Measurements from ENCODE around the gene SMIM32. TPM values are rescaled to one million over a fixed set of nuclear protein-coding genes. Genes with fewer than 3 reads are reported as not detected.

Gene SMIM32
- total and polyA plus RNA-seq, 2 of the 4 experiments (the other 2 are of a cell fraction) = not detected

DNA sequence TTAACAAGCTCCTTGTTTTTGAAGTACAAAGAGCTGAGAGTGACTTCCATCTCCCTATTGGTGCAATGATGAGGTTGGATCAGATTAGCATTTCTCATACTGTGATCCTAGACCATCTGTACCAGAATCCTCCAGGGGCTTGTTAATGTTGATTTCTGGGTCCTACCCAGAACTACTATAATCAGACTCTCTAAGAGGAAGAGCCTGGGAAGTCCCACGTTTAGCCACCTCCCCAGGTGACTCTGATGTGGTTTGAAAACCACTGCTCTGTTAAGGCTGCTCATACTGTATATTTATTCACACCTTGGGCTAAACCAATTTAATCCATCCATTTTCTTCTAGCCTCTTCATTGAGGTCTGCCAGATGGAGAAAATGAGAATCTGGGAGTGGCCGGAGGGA is 49.6 kb upstream of the SMIM32 start:
- dilution Hi-C loops (cut with HindIII; ENCODE audit: low sequenced_read_pairs, unreplicated experiment) (no loop called here), in situ Hi-C loops (cut with MboI; ENCODE audit: low sequenced_read_pairs) (loop anchor here (10.0 kb wide), 3 partner anchors 182 to 1252 kb away; partner anchors contain the start of gene SPOCK1), intact Hi-C loops (cut with micrococcal nuclease) (loop anchor here (10.0 kb wide), 1 partner anchor 1082 kb away; no protein-coding TSS in a partner anchor)
- H3K4ac ChIP-seq (ENCODE audit: low read depth, low read length) = no peak overlapping the region
- H3K36me3 ChIP-seq (ENCODE audit: control insufficient read depth, insufficient read depth, low read length) = no peaks in the 10 kb centered on the region
- peaks cover 3% of the 10 kb centered on the region for H3K27me3 ChIP-seq (ENCODE audit: control insufficient read depth, insufficient read depth, low read length)
- no peak overlapping the region for H2AFZ ChIP-seq (replicated peaks; ENCODE audit: low read length, poor library complexity)
- no peak for ATAC-seq (ENCODE audit: low read depth)
- ChIA-PET CTCF (interaction anchor here (0.6 kb wide), 1 partner anchor 515 kb away, joined by 3 read pairs; no protein-coding TSS in a partner anchor), POLR2A (ENCODE audit: unreplicated experiment) (no interaction called here)
- no peaks in the 10 kb centered on the region for H3K9me1 ChIP-seq (ENCODE audit: insufficient read depth, low read length)
- no peaks in the 10 kb centered on the region for H3K9me3 ChIP-seq (ENCODE audit: control insufficient read depth, insufficient read depth, low read length)
- no peak overlapping the region for H3K9ac ChIP-seq (ENCODE audit: low read depth, low read length)
- no peaks in the 10 kb centered on the region for H3K4me1 ChIP-seq (ENCODE audit: control insufficient read depth, insufficient read depth, low read length)
- H4K91ac ChIP-seq (ENCODE audit: insufficient read depth, low read depth, low read length) = no peak overlapping the region
- H2BK5ac ChIP-seq (ENCODE audit: low read depth, low read length, poor library complexity, severe bottlenecking) = no peak overlapping the region
- H4K5ac ChIP-seq (ENCODE audit: low read depth, low read length) = no peak overlapping the region
- no CpG with 5 or more reads among the region's 2 CpGs for WGBS, 2 experiments (ENCODE audit: extremely low coverage in 2 of 2, insufficient read length in 1 of 2)
- H4K8ac ChIP-seq (ENCODE audit: low read depth in 2 of 2, low read length in 2 of 2) = no peak overlapping the region
- H3K4me2 ChIP-seq (ENCODE audit: low read depth, low read length) = no peak overlapping the region
- H2BK15ac ChIP-seq (ENCODE audit: low read depth, low read length) = no peak overlapping the region
- H2BK120ac ChIP-seq (ENCODE audit: low read depth, low read length) = no peak overlapping the region
- H2BK20ac ChIP-seq (ENCODE audit: low read depth, low read length) = no peak overlapping the region
- TF ChIP-seq SMC3 (IDR thresholded peaks at IDR 0.05; ENCODE audit: low read depth, low read length) (no peak), NFE2L2 (IDR thresholded peaks at IDR 0.05; ENCODE audit: low read depth, low read length) (no peak), CHD1 (IDR thresholded peaks at IDR 0.05; ENCODE audit: low read depth, low read length) (no peak), POLR2A (IDR thresholded peaks at IDR 0.05; ENCODE audit: low read depth, low read length) (no peak), RAD21 (IDR thresholded peaks at IDR 0.05; ENCODE audit: low read length) (no peak), MAFK (IDR thresholded peaks at IDR 0.05; ENCODE audit: low read depth, low read length) (no peak), FOS (IDR thresholded peaks at IDR 0.05; ENCODE audit: low read depth, low read length) (no peak), MXI1 (IDR thresholded peaks at IDR 0.05; ENCODE audit: borderline replicate concordance, low read depth, low read length) (no peak), BHLHE40 (IDR thresholded peaks at IDR 0.05; ENCODE audit: low read depth, low read length) (no peak), RCOR1 (IDR thresholded peaks at IDR 0.05; ENCODE audit: insufficient replicate concordance, low read length) (no peak), MAZ (IDR thresholded peaks at IDR 0.05; ENCODE audit: borderline replicate concordance, low read depth, low read length) (no peak)
- TF ChIP-seq, protein P1, sequence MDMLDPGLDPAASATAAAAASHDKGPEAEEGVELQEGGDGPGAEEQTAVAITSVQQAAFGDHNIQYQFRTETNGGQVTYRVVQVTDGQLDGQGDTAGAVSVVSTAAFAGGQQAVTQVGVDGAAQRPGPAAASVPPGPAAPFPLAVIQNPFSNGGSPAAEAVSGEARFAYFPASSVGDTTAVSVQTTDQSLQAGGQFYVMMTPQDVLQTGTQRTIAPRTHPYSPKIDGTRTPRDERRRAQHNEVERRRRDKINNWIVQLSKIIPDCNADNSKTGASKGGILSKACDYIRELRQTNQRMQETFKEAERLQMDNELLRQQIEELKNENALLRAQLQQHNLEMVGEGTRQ (IDR thresholded peaks at IDR 0.05; ENCODE audit: low read depth, low read length) = no peak
- TF ChIP-seq, protein P2, sequence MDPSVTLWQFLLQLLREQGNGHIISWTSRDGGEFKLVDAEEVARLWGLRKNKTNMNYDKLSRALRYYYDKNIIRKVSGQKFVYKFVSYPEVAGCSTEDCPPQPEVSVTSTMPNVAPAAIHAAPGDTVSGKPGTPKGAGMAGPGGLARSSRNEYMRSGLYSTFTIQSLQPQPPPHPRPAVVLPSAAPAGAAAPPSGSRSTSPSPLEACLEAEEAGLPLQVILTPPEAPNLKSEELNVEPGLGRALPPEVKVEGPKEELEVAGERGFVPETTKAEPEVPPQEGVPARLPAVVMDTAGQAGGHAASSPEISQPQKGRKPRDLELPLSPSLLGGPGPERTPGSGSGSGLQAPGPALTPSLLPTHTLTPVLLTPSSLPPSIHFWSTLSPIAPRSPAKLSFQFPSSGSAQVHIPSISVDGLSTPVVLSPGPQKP (IDR thresholded peaks at IDR 0.05; ENCODE audit: borderline replicate concordance, low read depth, low read length) = no peak
- TF ChIP-seq, protein P3, sequence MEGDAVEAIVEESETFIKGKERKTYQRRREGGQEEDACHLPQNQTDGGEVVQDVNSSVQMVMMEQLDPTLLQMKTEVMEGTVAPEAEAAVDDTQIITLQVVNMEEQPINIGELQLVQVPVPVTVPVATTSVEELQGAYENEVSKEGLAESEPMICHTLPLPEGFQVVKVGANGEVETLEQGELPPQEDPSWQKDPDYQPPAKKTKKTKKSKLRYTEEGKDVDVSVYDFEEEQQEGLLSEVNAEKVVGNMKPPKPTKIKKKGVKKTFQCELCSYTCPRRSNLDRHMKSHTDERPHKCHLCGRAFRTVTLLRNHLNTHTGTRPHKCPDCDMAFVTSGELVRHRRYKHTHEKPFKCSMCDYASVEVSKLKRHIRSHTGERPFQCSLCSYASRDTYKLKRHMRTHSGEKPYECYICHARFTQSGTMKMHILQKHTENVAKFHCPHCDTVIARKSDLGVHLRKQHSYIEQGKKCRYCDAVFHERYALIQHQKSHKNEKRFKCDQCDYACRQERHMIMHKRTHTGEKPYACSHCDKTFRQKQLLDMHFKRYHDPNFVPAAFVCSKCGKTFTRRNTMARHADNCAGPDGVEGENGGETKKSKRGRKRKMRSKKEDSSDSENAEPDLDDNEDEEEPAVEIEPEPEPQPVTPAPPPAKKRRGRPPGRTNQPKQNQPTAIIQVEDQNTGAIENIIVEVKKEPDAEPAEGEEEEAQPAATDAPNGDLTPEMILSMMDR (conservative IDR thresholded peaks at IDR 0.05; ENCODE audit: low read depth, low read length) = no peak
- H2AK9ac ChIP-seq (replicated peaks; ENCODE audit: low read depth, low read length, poor library complexity) = no peak overlapping the region
- no peak overlapping the region for H3K27ac ChIP-seq (ENCODE audit: insufficient read depth, low read length)
- no peak overlapping the region for H3K14ac ChIP-seq (replicated peaks; ENCODE audit: low read depth, low read length)
- no peaks in the 10 kb centered on the region for H4K20me1 ChIP-seq (ENCODE audit: insufficient read depth, low read length)
- no peak overlapping the region for H3K4me3 ChIP-seq (ENCODE audit: insufficient read depth, low read depth, low read length)
- H3K79me1 ChIP-seq (ENCODE audit: low read depth in 1 of 2, low read length in 2 of 2) = no peaks in the 10 kb centered on the region
- no peak overlapping the region for H3K18ac ChIP-seq (ENCODE audit: low read depth, low read length)
- no peak overlapping the region for H3K23ac ChIP-seq (ENCODE audit: low read depth, low read length)
- DNase-seq = no peak
- no peak overlapping the region for H2AK5ac ChIP-seq (ENCODE audit: low read depth, low read length)
- H3K56ac ChIP-seq (ENCODE audit: extremely low read depth, insufficient read depth, low read length) = no peak overlapping the region
- no TSS peak for BruUV-seq (replicated peaks)

Measured in IMR-90 (cell line).